HepG2 (cell line): ENCODE data around the gene SLC4A8. TPM values are rescaled to one million over a fixed set of nuclear protein-coding genes. Genes with fewer than 3 reads are reported as not detected.
"Not testable (repeated sequence)": the region's sequence is repeated elsewhere in the genome, so short reads cannot be mapped to it uniquely, and the experiment has no call there.

Experiments used
- ATAC-seq: fragments of 200-7000 bp; cut with Tn5 transposase; 3 replicates; pipeline ENCODE4 v1.9.1; 2020; ENCODE audit warnings: mild to moderate bottlenecking, moderate library complexity
- BruUV-seq: library from RNA; stranded (reverse); fragments of 400-500 nt; replicated peaks from 2 replicates; lab custom pipeline; 2021; lab: Mats Ljungman, UMichigan
- CTCF ChIA-PET: fragments of 300-600 bp; formaldehyde crosslinking; extraction: SDS; loops from one replicate; lab custom pipeline; 2021; ENCODE audit warnings: low total read pairs, inconsistent platforms, low intra/inter-chr PET ratio; lab: Yijun Ruan, JAX
- POLR2A ChIA-PET: fragments of 350-600 bp; sonication (Branson Sonifier 250); formaldehyde crosslinking; loops from one replicate; lab custom pipeline; 2020; ENCODE audit warnings: antibody characterized with exemption, inconsistent platforms; lab: Yijun Ruan, JAX
- DNase-seq: peaks from one replicate; pipeline ENCODE4 v3.0.0-alpha.2; 2015; ENCODE audit warnings: low spot score
- FAIRE-seq: peaks from 3 replicates; lab custom pipeline; 2011; peaks lifted over from hg19 to GRCh38; lab: Jason Lieb, UNC
- H2AFZ ChIP-seq: one replicate; pipeline ENCODE4 v1.6.1; 2011; ENCODE audit warnings: low read length, inconsistent platforms
- H3K27ac ChIP-seq: fragments of 300-600 bp; 3 replicates; pipeline ENCODE4 v1.8.0; 2011; ENCODE audit warnings: mixed run types, mild to moderate bottlenecking, mixed read lengths, low read length, inconsistent platforms; ENCODE audit not compliant: insufficient read depth; ENCODE audit errors: extremely low read length
- H3K27me3 ChIP-seq, 2 experiments: fragments of 200-600 bp in 1 of 2; 2 replicates in 1 of 2; 3 replicates in 1 of 2; pipeline versions ENCODE4 v1.6.0 to v1.8.0; 2011; ENCODE audit warnings: low read length in 2 of 2, mild to moderate bottlenecking in 2 of 2, moderate library complexity in 2 of 2, inconsistent platforms in 1 of 2; ENCODE audit not compliant: insufficient read depth in 2 of 2, control insufficient read depth in 1 of 2
- H3K36me3 ChIP-seq, 2 experiments: fragments of 200-600 bp in 1 of 2; replicated peaks in 1 of 2; 2 replicates in 1 of 2; 3 replicates in 1 of 2; pipeline versions ENCODE4 v1.5.1 to v1.8.0; 2011; ENCODE audit warnings: low read length in 2 of 2, inconsistent platforms in 1 of 2; ENCODE audit not compliant: insufficient read depth in 2 of 2, control insufficient read depth in 1 of 2
- H3K4me1 ChIP-seq: 2 replicates; pipeline ENCODE4 v1.5.1; 2012; ENCODE audit warnings: low read length, inconsistent platforms; ENCODE audit not compliant: insufficient read depth
- H3K4me2 ChIP-seq: 2 replicates; pipeline ENCODE4 v1.6.0; 2011; ENCODE audit warnings: low read depth, low read length, inconsistent platforms
- H3K4me3 ChIP-seq, 3 experiments: fragments of 200-600 bp in 1 of 3; sonication (generic), shearing (Covaris generic) in 1 of 3; replicated peaks in 1 of 3; 2 replicates each; pipeline ENCODE4 v1.5.1; 2011 to 2016; ENCODE audit warnings: low read length in 3 of 3, inconsistent platforms in 2 of 3, low read depth in 2 of 3, mild to moderate bottlenecking in 2 of 3, control low read depth in 1 of 3, mixed read lengths in 1 of 3; ENCODE audit not compliant: insufficient read depth in 1 of 3
- H3K79me2 ChIP-seq: one replicate; pipeline ENCODE4 v1.6.1; 2011; ENCODE audit warnings: low read length, inconsistent platforms; ENCODE audit not compliant: insufficient read depth
- H3K9ac ChIP-seq: 2 replicates; pipeline ENCODE4 v1.6.0; 2011; ENCODE audit warnings: mild to moderate bottlenecking, low read depth, low read length, inconsistent platforms; ENCODE audit not compliant: insufficient read depth
- H3K9me3 ChIP-seq: 2 replicates; pipeline ENCODE4 v1.5.1; 2012; ENCODE audit warnings: mild to moderate bottlenecking, low read length
- H4K20me1 ChIP-seq: 2 replicates; pipeline ENCODE4 v1.6.0; 2011; ENCODE audit warnings: inconsistent platforms, mild to moderate bottlenecking, low read length, moderate library complexity; ENCODE audit not compliant: insufficient read depth
- SIN3B ChIP-seq: fragments of 150-350 bp; IDR thresholded peaks from 2 replicates; pipeline ENCODE4 v1.6.1; 2014; ENCODE audit warnings: low read length
- ZNF891 ChIP-seq: sonication (generic); formaldehyde crosslinking; IDR thresholded peaks from 2 replicates; pipeline ENCODE4 v1.5.0; 2020; ENCODE audit warnings: mild to moderate bottlenecking, missing genetic modification reagents
- WGBS: methylation state at CpG from one replicate; pipeline ENCODE4 v1.1.6; 2017; ENCODE audit warnings: low lambda C conversion rate; 5-methylcytosine and 5-hydroxymethylcytosine counted together
- in situ Hi-C: cut with HindIII; loops from 2 replicates; pipeline ENCODE4 v1.10.0; 2017; ENCODE audit warnings: low pct_unique_long_range_greater_than_20kb; ENCODE audit not compliant: extremely low pct_ligation_motif_present
- intact Hi-C: fragments of 100-400 bp; cut with micrococcal nuclease; formaldehyde crosslinking; loops from one replicate; pipeline ENCODE4 v1.10.0; 2022; ENCODE audit not compliant: unreplicated experiment
- polyA plus RNA-seq, 8 experiments: library from polyadenylated mRNA; depleted of rRNA in 3 of 8; stranded (reverse) in 7 of 8; unstranded in 1 of 8; fragments of >200 nt; fragmentation: Illumina TruSeq in 4 of 8; extraction: Trizol in 4 of 8; gene quantifications; 2 replicates each; pipeline versions ENCODE4 v1.2.1 to v1.2.3, GENCODE V29; 2011 to 2016; ENCODE audit warnings: low read depth in 4 of 8, missing spikeins in 1 of 8, mixed read lengths in 1 of 8; ENCODE audit not compliant: insufficient read depth in 1 of 8
- total RNA-seq, 5 experiments: library from RNA; depleted of rRNA; stranded (reverse); fragments of >200 nt; fragmentation: Illumina TruSeq; extraction: Trizol; gene quantifications; 2 replicates each; pipeline ENCODE4 v1.2.3, GENCODE V29; 2016; ENCODE audit warnings: low read depth in 1 of 5
- TF ChIP-seq, protein P1 (sequence below): IDR thresholded peaks from 2 replicates; pipeline ENCODE4 v1.6.1; 2016

SLC4A8 gene
- total and polyA plus RNA-seq, 2 of the 13 experiments (the other 11 are each of a cell fraction or from before 2014, with no cell fraction given), result under 0.01 to 0.07 TPM

DNA sequence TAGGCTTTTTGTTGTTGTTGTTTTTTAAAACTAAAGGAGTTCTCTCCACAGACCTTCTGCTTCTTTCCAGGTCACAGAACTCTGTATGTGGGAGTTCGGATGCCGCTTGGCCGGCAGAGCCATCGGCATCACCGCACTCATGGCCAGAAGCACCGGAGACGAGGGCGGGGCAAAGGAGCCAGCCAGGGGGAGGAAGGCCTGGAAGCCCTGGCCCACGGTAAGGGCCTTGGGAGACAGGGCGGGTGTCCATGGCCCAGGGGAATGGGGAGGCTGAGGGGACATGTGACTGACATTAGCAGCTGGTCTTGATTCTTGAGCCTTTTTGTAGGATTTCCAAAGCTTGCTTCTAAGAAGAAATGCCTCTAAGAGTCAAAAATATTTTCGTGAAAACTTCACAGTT, 26.2 kb downstream of the SLC4A8 start (continued):
- TF ChIP-seq, protein P1, sequence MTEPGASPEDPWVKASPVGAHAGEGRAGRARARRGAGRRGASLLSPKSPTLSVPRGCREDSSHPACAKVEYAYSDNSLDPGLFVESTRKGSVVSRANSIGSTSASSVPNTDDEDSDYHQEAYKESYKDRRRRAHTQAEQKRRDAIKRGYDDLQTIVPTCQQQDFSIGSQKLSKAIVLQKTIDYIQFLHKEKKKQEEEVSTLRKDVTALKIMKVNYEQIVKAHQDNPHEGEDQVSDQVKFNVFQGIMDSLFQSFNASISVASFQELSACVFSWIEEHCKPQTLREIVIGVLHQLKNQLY (CRISPR knock-in tag), result no peak
- no peak for TF ChIP-seq SIN3B
- TF ChIP-seq ZNF891 (CRISPR knock-in tag), result no peak

DNA sequence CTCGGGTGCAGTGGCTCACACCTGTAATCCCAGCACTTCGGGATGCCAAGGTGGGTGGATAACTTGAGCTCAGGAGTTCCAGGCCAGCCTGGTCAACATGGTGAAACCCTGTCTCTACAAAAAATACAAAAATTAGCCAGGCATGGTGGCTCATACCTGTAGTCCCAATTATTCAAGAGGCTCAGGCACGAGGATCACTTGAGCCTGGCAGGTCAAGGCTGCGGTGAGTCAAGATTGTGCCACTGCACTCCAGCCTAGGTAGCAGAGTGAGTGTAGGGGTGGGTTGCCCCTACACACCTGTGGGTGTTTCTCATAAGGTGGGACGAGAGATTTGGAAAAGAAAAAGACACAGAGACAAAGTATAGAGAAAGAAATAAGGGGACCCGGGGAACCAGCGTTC, 29.4 kb downstream of the SLC4A8 start:
- H3K9ac ChIP-seq, H3K4me3 ChIP-seq, H4K20me1 ChIP-seq, CTCF ChIA-PET, H3K9me3 ChIP-seq, FAIRE-seq, H3K4me2 ChIP-seq, H3K79me2 ChIP-seq, in situ Hi-C loops, H3K27ac ChIP-seq, POLR2A ChIA-PET, H3K36me3 ChIP-seq, intact Hi-C loops, H2AFZ ChIP-seq, H3K4me1 ChIP-seq, DNase-seq, ATAC-seq, BruUV-seq, H3K27me3 ChIP-seq: not testable (repeated sequence)
- WGBS, result 67% methylated on average over 7 of the region's 7 CpGs

DNA sequence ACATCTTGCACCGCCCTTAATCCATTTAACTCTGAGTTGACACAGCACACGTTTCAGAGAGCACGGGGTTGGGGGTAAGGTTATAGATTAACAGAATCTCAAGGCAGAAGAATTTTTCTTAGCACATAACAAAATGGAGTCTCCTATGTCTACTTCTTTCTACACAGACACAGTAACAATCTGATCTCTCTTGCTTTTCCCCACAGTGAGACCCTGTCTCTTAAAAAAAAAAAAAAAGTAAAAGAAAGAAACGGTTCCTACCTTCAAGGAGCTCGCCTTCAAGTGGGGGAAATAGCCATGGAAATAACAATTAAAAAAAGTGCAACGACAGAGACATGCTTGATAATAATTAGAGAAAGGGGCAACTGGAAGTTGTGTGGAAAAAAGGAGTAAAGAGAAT, 30.4 kb downstream of the SLC4A8 start:
- WGBS, result 38% methylated on average over 3 of the region's 6 CpGs
- BruUV-seq, H3K4me3 ChIP-seq, H3K9ac ChIP-seq, H3K36me3 ChIP-seq, POLR2A ChIA-PET, H2AFZ ChIP-seq, in situ Hi-C loops, H3K27me3 ChIP-seq, DNase-seq, H4K20me1 ChIP-seq, H3K4me2 ChIP-seq, FAIRE-seq, H3K79me2 ChIP-seq, CTCF ChIA-PET, H3K9me3 ChIP-seq, H3K27ac ChIP-seq, intact Hi-C loops, H3K4me1 ChIP-seq, ATAC-seq: not testable (repeated sequence)
